NCI-H69 (cell line): ENCODE data around the gene KCNQ4.

Experiments
- DNase-seq: peaks from one replicate; lab custom pipeline; 2025; lab: John Stamatoyannopoulos, UW

KCNQ4 gene

GRCh38 chr1:40755067-40755466 is 28.5 kb upstream of the KCNQ4 start:
- DNase-seq: no peak

DNA sequence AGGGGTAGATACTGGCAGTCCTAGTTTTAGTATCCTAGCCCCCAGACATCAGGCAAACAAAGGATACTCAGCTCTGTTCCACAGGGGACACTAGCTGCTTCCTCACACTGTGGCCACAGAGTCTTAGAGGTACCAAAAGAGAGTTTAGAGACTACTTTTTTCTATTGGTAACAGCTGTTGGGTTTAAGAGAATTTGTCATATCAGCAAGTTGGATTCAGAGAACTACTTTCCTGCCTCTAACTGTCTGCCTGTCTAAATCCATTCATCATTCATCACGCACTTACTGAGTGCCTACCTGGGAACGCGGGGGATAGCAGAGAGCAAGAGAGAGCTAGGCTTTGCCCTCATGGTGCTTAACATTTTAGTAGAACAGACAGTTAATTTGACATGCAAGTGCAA is 27.1 kb upstream of the KCNQ4 start:
- no peak for DNase-seq

DNA sequence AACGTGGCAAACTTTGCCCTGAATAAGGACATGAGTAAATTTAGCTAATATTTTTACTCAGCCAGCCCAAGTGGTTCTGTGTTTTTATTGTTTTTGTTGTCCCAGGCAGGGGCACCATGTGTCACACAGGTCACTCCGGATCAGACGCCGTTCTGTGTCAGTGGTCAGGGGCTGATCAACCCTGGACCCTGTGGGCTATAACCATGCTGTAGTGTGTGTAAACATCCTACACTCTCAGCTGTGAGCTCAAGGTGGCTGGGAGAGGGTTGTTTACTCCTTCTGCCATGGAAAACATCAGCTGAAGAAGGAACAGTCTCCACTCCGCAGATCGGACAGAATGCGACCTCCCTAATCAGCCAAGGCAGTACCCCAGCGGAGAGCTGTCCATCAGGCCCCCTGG is 26.5 kb upstream of the KCNQ4 start:
- DNase-seq: no peak

GRCh38 chr1:40758004-40758403 is 25.6 kb upstream of the KCNQ4 start:
- no peak for DNase-seq

DNA sequence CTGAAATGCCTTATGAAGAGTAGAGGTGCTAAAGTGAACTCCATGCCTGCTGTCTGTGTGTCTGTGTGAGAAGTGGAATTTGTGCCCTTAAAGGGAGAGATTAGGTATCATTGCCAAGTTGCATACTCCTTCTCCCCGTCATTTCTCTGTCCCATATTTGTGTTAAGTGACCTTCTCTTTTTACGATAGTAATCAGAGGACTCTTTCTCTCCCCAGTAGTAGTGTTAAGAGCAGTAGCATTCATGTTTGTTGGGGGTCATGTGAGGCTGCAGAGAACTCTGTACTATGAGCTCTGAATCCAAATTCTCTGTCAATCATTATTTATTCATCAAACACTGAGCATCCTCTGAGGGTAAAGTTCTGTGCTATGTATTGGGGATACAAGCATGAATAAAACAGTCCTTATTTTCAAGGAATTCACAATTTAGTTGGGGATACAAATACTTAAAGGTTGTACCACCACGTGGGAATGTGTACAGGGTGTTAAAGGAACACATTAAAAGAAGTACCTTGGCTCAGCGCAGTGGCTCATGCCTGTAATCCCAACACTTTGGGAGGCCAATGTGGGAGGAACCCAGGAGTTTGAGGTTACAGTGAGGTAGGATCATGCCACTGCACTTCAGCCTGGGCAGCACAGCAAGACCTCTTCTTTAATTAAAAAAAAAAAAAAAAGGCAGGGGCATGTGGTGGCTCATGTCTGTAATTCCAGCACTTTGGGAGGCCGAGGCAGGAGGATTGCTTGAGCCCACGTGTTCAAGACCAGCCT is 24.8 kb upstream of the KCNQ4 start:
- DNase-seq: no peak

DNA sequence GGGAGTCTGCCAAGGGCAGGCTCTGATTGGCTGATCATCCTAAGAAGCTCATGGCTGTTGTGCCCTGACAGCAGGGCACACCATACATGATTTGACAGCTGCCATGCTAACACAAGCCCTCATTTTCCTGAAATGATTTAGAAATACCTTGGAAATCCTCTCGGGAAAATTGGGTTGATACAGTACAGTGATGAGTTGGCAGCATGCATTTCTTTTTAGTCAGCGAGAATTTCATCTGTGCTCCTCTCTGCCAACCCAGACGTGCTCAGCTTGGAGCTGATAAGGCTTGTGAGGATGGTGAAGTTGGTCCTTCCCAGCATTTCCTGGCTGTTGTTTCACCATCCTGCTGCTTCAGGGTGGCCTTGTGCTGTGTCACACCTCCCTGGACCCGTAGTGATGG is 22.6 kb upstream of the KCNQ4 start:
- DNase-seq: no peak

- no peak for DNase-seq
Observed at GRCh38 chr1:40762144-40762923, 21.3 kb upstream of the KCNQ4 start.

DNA sequence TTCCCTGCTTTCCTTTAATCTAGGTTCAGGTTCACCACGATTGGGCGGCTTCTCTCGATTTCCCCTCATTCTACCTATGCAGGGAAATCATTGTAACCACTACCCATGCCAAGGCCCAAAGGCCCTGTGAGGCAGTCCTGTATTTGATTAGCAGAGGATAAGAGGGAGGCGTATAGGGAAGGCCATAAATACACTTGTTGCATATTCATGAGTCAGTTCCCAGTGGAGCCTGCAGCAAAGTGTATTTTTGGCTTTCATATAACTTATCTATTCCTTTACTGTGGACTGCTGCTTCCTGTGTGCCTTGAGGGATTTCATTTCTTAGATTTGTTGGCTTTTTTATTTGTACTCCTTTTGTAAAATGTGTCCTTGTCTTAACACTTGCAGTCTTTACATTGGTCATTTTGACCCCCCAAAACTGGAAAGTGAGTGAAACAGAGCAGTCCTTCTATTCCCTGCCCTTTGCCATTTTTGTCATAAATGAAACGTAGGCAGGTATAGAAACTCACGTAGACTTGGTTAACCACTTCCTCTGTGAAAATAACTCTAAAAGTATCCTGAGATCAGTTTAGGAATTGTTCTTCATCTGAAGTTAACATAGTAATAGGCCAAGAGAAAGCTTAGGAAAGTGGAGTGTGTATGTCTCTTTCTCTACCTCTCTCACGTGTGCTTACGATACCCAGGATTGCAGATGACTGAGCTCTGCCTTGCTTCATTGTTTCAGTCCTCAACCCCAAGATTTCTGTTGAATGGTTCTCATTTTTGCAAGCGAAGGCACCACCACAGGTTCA is 19.6 kb upstream of the KCNQ4 start:
- no peak for DNase-seq

- no peak for DNase-seq
Observed at GRCh38 chr1:40764981-40765380, 18.6 kb upstream of the KCNQ4 start.

- no peak for DNase-seq
Observed at GRCh38 chr1:40766017-40766416, 17.6 kb upstream of the KCNQ4 start.

DNA sequence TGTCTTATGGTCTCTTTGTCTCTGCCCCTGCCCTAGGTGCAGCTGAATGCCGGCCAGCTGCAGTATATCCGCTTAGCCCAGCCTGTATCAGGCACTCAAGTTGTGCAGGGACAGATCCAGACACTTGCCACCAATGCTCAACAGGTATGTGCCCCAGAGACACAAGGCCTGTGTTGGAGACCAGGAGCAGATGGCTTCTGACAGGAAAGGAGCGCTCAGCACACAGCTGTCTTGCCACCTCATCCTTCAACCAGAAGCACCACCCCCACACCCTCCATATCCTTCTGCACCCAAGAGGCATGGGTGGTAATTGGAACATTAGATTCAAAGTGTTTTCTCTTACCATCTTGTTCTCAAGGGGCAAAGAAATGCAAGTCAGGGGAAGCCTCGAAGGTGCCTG is 17.0 kb upstream of the KCNQ4 start:
- no peak for DNase-seq

DNA sequence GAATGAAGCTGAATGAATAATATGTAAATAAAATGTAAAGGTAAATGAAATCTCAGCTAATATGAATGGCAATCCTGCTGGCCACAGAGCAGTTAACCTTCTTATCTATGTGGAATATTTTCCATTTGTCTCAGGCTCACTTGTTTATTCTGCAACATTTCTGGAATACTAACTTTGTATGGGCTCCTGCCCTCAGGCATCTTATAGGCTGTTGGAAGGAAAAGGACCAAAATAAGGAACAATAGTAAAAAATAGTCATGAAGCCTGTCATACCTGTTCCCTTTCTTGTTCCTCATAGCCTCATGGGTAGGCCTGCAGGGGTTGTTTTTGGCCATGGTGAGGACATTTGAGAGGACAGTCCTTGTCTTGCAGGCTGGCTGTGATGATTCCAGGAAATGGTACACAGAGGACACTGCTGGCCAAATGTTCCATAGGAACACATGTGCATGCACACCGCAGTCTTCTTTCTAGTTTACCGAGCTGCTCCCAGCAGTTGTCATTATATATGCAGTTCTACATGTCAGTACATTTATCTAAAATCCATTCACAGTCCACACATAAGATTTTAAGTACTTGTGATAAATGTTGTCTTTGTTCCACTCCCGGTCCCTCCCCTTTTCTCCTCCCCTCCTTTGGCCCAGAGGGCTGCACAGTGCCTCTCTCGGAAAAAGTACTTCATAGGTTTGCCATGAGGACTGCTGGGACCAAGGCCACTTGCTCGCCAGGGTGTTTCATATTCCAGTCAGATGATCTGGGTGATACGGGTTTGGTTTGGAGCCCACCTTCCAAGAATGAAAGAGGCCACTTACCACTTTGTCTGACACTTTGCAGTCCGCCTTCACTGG is 15.2 kb upstream of the KCNQ4 start:
- DNase-seq: no peak

GRCh38 chr1:40769815-40770214 is 13.8 kb upstream of the KCNQ4 start:
- DNase-seq: peak; percentile 19

DNA sequence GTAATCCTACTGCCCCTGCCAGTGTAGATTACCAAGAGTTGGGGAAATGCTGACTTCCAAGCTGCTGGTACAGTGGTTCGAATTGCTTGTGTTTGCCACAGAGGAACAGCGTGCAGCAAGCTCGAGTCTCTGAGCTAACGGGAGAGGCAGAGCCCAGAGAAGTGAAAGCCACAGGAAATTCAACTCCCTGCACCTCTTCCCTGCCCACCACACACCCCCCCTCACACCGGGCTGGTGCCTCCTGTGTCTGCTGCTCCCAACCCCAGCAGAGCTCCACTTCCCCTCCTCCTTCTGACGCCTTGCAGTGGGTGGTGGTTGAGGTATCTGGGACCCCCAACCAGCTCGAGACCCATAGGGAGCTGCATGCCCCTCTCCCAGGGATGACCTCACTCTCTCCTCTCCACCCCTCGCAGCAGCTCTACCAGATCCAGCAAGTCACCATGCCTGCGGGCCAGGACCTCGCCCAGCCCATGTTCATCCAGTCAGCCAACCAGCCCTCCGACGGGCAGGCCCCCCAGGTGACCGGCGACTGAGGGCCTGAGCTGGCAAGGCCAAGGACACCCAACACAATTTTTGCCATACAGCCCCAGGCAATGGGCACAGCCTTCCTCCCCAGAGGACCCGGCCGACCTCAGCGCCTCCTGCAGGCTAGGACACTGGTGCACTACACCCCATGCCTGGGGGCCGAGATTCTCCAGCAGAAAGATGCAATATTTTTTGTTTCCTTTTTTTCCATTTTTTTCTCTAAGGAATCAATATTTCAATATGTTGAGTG is 13.1 kb upstream of the KCNQ4 start:
- no peak for DNase-seq

- peak; percentile 8 for DNase-seq
Observed at GRCh38 chr1:40772146-40772955, 11.2 kb upstream of the KCNQ4 start.

- peak; percentile 25 for DNase-seq
Observed at GRCh38 chr1:40773748-40774265, 9.8 kb upstream of the KCNQ4 start.

GRCh38 chr1:40774266-40774998 is 9.2 kb upstream of the KCNQ4 start:
- peak; percentile 57 for DNase-seq

DNA sequence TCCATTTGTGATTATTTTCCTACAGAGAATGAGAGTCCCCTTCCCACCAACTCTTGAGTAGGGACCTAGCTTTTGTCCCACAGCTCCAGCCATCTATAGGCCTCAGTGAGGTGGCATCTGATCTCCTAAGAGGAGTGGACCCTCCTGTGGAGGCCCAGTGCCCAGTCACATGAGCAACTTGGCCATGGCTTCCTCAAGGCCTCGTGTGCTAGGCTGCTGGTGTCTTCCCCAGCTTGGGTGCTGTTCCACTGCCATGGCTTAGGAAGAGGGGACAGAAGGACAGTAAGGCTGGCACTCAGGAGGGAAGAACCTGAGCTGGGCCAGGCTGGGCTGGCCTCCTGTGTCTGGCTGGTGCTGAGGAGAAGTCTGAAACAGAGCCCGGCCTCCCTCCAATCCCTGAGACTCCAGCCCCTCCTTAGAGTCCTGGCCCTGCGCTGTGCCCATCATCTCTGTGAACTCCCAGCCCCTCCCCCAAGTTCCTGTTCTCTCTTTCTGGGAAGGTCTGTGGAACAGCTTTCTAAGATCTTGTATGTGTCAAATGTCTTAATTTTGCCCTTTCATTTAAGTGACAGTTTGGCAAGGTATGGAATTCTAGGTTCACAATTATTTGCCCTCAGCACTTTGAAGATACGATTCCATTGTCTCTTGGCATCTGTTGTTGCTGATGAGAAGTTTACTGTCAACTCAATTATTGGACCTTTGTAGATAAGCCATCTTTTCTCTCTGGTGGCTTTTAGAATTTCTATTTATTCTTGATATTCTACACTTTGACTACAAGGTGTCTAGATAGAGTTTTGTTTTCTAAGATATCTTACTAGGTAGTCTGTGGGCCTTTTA is 7.1 kb upstream of the KCNQ4 start:
- no peak for DNase-seq
